Gastrocnemius medialis (tissue), 4 donors: ENCODE results near the gene LOC128125822.
A peak's percentile ranks its signal among the peaks of the same experiment; 100 is the strongest.

Experiments
- ATAC-seq, 2 donors: fragments of 150-250 bp; one replicate each; pipeline ENCODE4 v1.9.1; 2016
- DNase-seq, 2 donors: peaks; one replicate each; pipeline ENCODE4 v3.0.0-alpha.2; 2019
- H3K27ac ChIP-seq, 4 donors: fragments of 200-600 bp; sonication (generic); 1 replicate in 1 of 4; 2 replicates in 3 of 4; pipeline ENCODE4 v1.5.1; 2016 to 2018; ENCODE audit warnings: mild to moderate bottlenecking in 2 of 4, moderate library complexity in 1 of 4
- H3K27me3 ChIP-seq, 3 donors: fragments of 200-600 bp; sonication (generic) in 2 of 3; 1 replicate in 1 of 3; 2 replicates in 2 of 3; pipeline versions ENCODE4 v1.5.1 to v1.6.0; 2016 to 2019; ENCODE audit warnings: mild to moderate bottlenecking in 1 of 3, moderate library complexity in 1 of 3
- H3K36me3 ChIP-seq, 2 donors: fragments of 200-600 bp; sonication (generic) in 1 of 2; one replicate each; pipeline ENCODE4 v1.5.1; 2017 to 2018
- H3K4me1 ChIP-seq, 2 donors: fragments of 200-600 bp; sonication (generic) in 1 of 2; one replicate each; pipeline ENCODE4 v1.5.1; 2016 to 2017; ENCODE audit warnings: mild to moderate bottlenecking in 2 of 2
- H3K4me3 ChIP-seq, 4 donors: fragments of 200-600 bp; sonication (generic) in 3 of 4; 1 replicate in 1 of 4; 2 replicates in 3 of 4; pipeline ENCODE4 v1.5.1; 2016 to 2019; ENCODE audit warnings: mild to moderate bottlenecking in 2 of 4
- H3K9me3 ChIP-seq, 3 donors: fragments of 200-600 bp; sonication (generic) in 2 of 3; 1 replicate in 1 of 3; 2 replicates in 2 of 3; pipeline ENCODE4 v1.5.1; 2016 to 2019
- POLR2A ChIP-seq, 2 donors: fragments of 450-650 bp; IDR thresholded peaks; one replicate each; pipeline ENCODE4 v1.6.1; 2017; ENCODE audit warnings: antibody characterized with exemption in 2 of 2, mild to moderate bottlenecking in 2 of 2, moderate library complexity in 2 of 2
- in situ Hi-C, 4 donors: fragments of 200-750 bp; cut with MboI; loops; one replicate each; pipeline versions ENCODE4 v1.15.0 to v1.8.0; 2017; ENCODE audit warnings: low sequenced_read_pairs in 4 of 4
- intact Hi-C: fragments of 100-400 bp; cut with DNase I; formaldehyde crosslinking; loops from one replicate; pipeline ENCODE4 v1.15.1; 2023; ENCODE audit warnings: low total_unique reads
- TF ChIP-seq, protein P1 (sequence below), 5 experiments: fragments of 450-650 bp in 3 of 5; fragments of 200-600 bp in 2 of 5; sonication (generic) in 2 of 5; IDR thresholded peaks in 4 of 5; conservative IDR thresholded peaks in 1 of 5; 1 replicate in 4 of 5; 2 replicates in 1 of 5; pipeline ENCODE4 v1.5.1; 2016 to 2019; ENCODE audit warnings: antibody characterized with exemption in 5 of 5, mild to moderate bottlenecking in 3 of 5, moderate library complexity in 3 of 5

The LOC128125822 gene

DNA sequence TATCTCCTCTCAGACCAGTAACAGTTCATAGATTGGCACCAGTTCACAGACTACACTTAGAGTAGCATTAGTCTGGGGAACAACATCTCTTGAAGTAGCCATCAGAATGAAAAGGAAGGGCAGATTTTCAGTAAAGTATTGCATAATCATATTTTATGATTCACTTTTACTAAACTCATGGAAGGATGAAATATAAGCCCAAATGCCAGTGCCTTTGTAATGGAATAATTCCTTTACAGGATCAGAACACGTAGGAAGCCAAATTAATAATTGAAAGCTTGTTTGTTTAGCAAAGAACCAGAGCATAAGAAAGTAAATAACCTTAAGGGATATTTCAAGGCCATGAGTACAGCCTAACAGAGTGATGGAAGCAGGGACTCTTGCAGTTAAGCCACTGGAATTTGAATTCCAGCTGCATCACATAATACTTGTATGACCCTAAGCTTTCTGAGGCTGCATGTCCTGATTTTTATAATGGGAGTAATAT, 11.4 kb upstream of the LOC128125822 start:
- H3K36me3 ChIP-seq, result no peaks in the 10 kb centered on the region
- no peak for TF ChIP-seq POLR2A (IDR thresholded peaks at IDR 0.05)
- in situ Hi-C loops (no loop called here), intact Hi-C loops (no loop called here)
- ATAC-seq, result no peak
- H3K27me3 ChIP-seq, result no peaks in the 10 kb centered on the region
- no peak for DNase-seq
- no peaks in the 10 kb centered on the region for H3K9me3 ChIP-seq
- H3K27ac ChIP-seq, result peak overlapping the region in 2 of 4 donors; percentile 3 to 37
- H3K4me1 ChIP-seq, result peaks cover 16 to 34% of the 10 kb centered on the region in 2 donors
- no peak overlapping the region for H3K4me3 ChIP-seq

DNA sequence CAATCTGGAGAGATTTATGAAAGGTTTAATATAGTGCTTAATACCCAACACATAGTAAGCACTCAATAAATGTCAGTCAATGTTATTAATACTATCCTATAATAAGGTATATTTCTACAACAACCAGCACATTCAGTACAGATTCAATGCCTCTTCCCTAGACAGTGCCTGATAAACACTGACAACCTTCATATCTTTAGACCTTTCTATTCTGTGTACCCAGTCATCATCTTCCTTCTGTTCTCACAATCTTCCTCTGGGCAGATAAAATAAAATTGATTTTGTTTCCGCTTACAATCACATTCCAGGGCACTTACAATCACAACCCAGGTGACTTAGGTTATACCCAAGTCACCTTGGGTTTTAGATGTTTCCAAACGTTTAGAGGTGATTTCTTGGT, 11.0 kb upstream of the LOC128125822 start:
- TF ChIP-seq, protein P1, sequence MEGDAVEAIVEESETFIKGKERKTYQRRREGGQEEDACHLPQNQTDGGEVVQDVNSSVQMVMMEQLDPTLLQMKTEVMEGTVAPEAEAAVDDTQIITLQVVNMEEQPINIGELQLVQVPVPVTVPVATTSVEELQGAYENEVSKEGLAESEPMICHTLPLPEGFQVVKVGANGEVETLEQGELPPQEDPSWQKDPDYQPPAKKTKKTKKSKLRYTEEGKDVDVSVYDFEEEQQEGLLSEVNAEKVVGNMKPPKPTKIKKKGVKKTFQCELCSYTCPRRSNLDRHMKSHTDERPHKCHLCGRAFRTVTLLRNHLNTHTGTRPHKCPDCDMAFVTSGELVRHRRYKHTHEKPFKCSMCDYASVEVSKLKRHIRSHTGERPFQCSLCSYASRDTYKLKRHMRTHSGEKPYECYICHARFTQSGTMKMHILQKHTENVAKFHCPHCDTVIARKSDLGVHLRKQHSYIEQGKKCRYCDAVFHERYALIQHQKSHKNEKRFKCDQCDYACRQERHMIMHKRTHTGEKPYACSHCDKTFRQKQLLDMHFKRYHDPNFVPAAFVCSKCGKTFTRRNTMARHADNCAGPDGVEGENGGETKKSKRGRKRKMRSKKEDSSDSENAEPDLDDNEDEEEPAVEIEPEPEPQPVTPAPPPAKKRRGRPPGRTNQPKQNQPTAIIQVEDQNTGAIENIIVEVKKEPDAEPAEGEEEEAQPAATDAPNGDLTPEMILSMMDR (IDR thresholded peaks at IDR 0.05 in 4 of 5, conservative IDR thresholded peaks at IDR 0.05 in 1 of 5), result no peak
- TF ChIP-seq POLR2A (IDR thresholded peaks at IDR 0.05), result no peak
- Histone ChIP-seq H3K4me3 (no peak overlapping the region), H3K4me1 (peaks cover 16 to 32% of the 10 kb centered on the region in 2 donors), H3K9me3 (no peaks in the 10 kb centered on the region), H3K27me3 (no peaks in the 10 kb centered on the region), H3K36me3 (no peaks in the 10 kb centered on the region), H3K27ac (peak overlapping the region in 2 of 4 donors; percentile 3 to 37)
- no peak for DNase-seq
- no peak for ATAC-seq
- in situ Hi-C loops (no loop called here), intact Hi-C loops (no loop called here)

DNA sequence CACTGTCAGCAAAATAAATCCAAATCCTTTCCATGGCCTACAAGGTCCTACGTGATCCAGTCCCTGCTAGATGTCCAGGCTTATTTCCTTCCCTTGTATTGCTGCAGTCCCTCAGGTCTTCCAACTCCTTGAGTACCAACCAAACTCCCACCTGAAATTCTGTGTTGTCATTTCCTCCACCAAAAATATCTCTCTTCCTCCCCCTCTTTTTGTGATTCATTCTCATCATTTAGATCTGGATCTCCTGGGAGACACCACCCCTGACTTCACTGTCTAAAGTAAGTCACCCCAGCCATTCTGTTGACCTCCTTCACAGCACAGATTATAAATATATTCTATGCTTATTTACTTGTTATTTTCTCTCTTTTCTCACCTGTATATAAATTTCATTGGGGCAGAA, 9.0 kb upstream of the LOC128125822 start:
- in situ Hi-C loops, result no loop called here
- no peak for TF ChIP-seq POLR2A (IDR thresholded peaks at IDR 0.05)
- TF ChIP-seq, protein P1 (IDR thresholded peaks at IDR 0.05 in 4 of 5, conservative IDR thresholded peaks at IDR 0.05 in 1 of 5), result no peak

DNA sequence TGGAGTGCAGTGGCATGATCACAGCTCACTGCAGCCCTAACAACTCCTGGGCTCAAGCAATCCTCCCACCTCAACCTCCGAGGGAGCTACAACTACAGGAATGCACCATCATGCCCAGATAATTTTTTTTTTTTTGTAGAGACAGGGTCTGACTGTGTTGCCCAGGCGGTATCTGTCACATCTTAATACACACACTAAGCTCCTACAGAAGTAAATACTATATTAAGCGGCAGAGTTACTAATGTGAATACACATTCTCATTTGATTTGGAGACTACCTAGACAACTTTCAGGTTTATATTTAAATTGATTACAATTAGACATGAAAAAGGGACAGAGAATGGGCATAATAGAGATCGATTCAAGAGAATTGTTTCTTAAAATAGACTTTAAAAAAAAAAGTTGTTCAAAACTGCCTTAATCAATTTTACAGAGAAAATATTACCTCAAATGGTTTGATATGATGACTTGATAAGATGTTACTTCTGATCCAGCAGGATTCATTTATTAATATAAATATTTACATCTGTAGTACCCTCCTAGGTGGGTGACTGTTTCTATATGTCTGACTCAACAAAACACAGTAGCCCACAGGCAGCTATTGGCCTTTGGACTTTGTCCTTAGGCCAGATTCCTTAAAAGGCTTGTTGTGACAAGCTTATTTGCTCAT, 7.1 kb upstream of the LOC128125822 start:
- intact Hi-C loops, result no loop called here

More for the DNA sequence above, 9.0 kb upstream of the LOC128125822 start:
- Histone ChIP-seq H3K4me1 (peaks cover 16 to 32% of the 10 kb centered on the region in 2 donors), H3K9me3 (no peaks in the 10 kb centered on the region), H3K4me3 (no peak overlapping the region), H3K27ac (peak overlapping the region in 1 of 4 donors; percentile 12), H3K27me3 (no peaks in the 10 kb centered on the region), H3K36me3 (no peaks in the 10 kb centered on the region)
- intact Hi-C loops, result no loop called here
- ATAC-seq, result no peak
- no peak for DNase-seq

More for the DNA sequence above, 7.1 kb upstream of the LOC128125822 start:
- TF ChIP-seq POLR2A (IDR thresholded peaks at IDR 0.05), result no peak
- TF ChIP-seq, protein P1 (IDR thresholded peaks at IDR 0.05 in 4 of 5, conservative IDR thresholded peaks at IDR 0.05 in 1 of 5), result no peak
- in situ Hi-C loops, result no loop called here
- Histone ChIP-seq H3K4me3 (no peak overlapping the region), H3K27me3 (no peaks in the 10 kb centered on the region), H3K27ac (peak overlapping the region; percentile 44 to 70 (median 60)), H3K4me1 (peaks cover 16 to 32% of the 10 kb centered on the region in 2 donors), H3K36me3 (no peaks in the 10 kb centered on the region), H3K9me3 (no peaks in the 10 kb centered on the region)
- ATAC-seq (peak in 1 of 2 donors; percentile 40), DNase-seq (no peak)
